HCT116 (cell line): ENCODE data around the gene MAX. TPM values are rescaled to one million over a fixed set of nuclear protein-coding genes. Genes with fewer than 3 reads are reported as not detected.

ENCODE experiments used
- ATAC-seq: fragments of 200-7000 bp; cut with Tn5 transposase; 2 replicates; pipeline ENCODE4 v1.9.1; 2020; ENCODE audit warnings: mild to moderate bottlenecking, moderate library complexity
- BruUV-seq: library from RNA; stranded (reverse); fragments of 400-500 nt; replicated peaks from 2 replicates; lab custom pipeline; 2021; lab: Mats Ljungman, UMichigan
- CTCF ChIA-PET: fragments of 300-600 bp; sonication (Branson Sonifier 250); formaldehyde crosslinking; loops from one replicate; lab custom pipeline; 2021; ENCODE audit warnings: antibody characterized with exemption; lab: Charles Lee
- POLR2A ChIA-PET: fragments of 300-600, 350-600 bp; sonication (Branson Sonifier 250); formaldehyde crosslinking; loops from one replicate; lab custom pipeline; 2021; ENCODE audit warnings: antibody characterized with exemption; lab: Charles Lee
- RAD21 ChIA-PET, 2 experiments: fragments of 300-600 bp; sonication (Branson Sonifier 250); formaldehyde crosslinking; loops; one replicate each; lab custom pipeline; 2023; ENCODE audit warnings: low total read pairs in 2 of 2; ENCODE audit not compliant: uncharacterized antibody in 2 of 2, unreplicated experiment in 2 of 2, low non-redundant PET in 1 of 2; lab: Charles Lee
- DNase-seq: peaks from one replicate; pipeline ENCODE4 v3.0.0-alpha.2; 2010; ENCODE audit warnings: low read depth, low spot score
- H2AFZ ChIP-seq: fragments of 200-600 bp; shearing (Covaris generic), sonication (generic); 2 replicates; pipeline ENCODE4 v1.6.1; 2017; ENCODE audit warnings: low read depth, mixed run types, mixed read lengths, antibody characterized with exemption, low read length; ENCODE audit not compliant: poor library complexity, severe bottlenecking
- H3K27ac ChIP-seq: 2 replicates; pipeline ENCODE4 v1.5.1; 2012; ENCODE audit warnings: low read depth, low read length
- H3K27me3 ChIP-seq: fragments of 200-600 bp; sonication (generic); 2 replicates; pipeline ENCODE4 v1.6.1; 2016; ENCODE audit warnings: mixed run types, low read length, mixed read lengths; ENCODE audit not compliant: insufficient read depth
- H3K36me3 ChIP-seq, 2 experiments: fragments of 200-500 bp in 1 of 2; fragments of 200-600 bp in 1 of 2; sonication (Bioruptor generic) in 1 of 2; sonication (generic) in 1 of 2; 2 replicates each; pipeline versions ENCODE4 v1.5.1 to v1.6.1; 2014 to 2016; ENCODE audit warnings: low read length in 2 of 2, inconsistent platforms in 1 of 2, mixed read lengths in 1 of 2, mixed run types in 1 of 2; ENCODE audit not compliant: insufficient read depth in 2 of 2, control insufficient read depth in 1 of 2
- H3K4me1 ChIP-seq, 2 experiments: fragments of 200-600 bp in 1 of 2; sonication (generic) in 1 of 2; 2 replicates each; pipeline versions ENCODE4 v1.5.1 to v1.6.1; 2012 to 2017; ENCODE audit warnings: low read length in 2 of 2, inconsistent platforms in 1 of 2, mild to moderate bottlenecking in 1 of 2, mixed read lengths in 1 of 2, mixed run types in 1 of 2, moderate library complexity in 1 of 2; ENCODE audit not compliant: insufficient read depth in 2 of 2, control insufficient read depth in 1 of 2
- H3K4me2 ChIP-seq: fragments of 200-600 bp; sonication (generic); 2 replicates; pipeline ENCODE4 v1.6.1; 2017; ENCODE audit warnings: mixed run types, low read length, mixed read lengths
- H3K4me3 ChIP-seq, 2 experiments: fragments of 200-600 bp in 1 of 2; sonication (generic) in 1 of 2; replicated peaks in 1 of 2; 2 replicates each; pipeline ENCODE4 v1.5.1; 2011 to 2016; ENCODE audit warnings: low read length in 2 of 2, control low read depth in 1 of 2, low read depth in 1 of 2, mild to moderate bottlenecking in 1 of 2, mixed read lengths in 1 of 2, mixed run types in 1 of 2
- H3K79me2 ChIP-seq: fragments of 200-600 bp; sonication (generic); 2 replicates; pipeline ENCODE4 v1.6.1; 2017; ENCODE audit warnings: mild to moderate bottlenecking, mixed run types, low read length, moderate library complexity, mixed read lengths; ENCODE audit not compliant: insufficient read depth
- H3K9ac ChIP-seq: fragments of 200-600 bp; sonication (generic); 2 replicates; pipeline ENCODE4 v1.6.1; 2016; ENCODE audit warnings: low read length, mixed read lengths
- H3K9me2 ChIP-seq: fragments of 200-600 bp; sonication (generic), shearing (Covaris generic); 2 replicates; pipeline ENCODE4 v1.6.1; 2017; ENCODE audit warnings: mixed run types, mild to moderate bottlenecking, moderate library complexity; ENCODE audit not compliant: insufficient read depth
- H3K9me3 ChIP-seq, 2 experiments: fragments of 200-500 bp in 1 of 2; fragments of 200-600 bp in 1 of 2; sonication (Bioruptor generic) in 1 of 2; sonication (generic) in 1 of 2; 2 replicates each; pipeline ENCODE4 v1.6.1; 2014 to 2017; ENCODE audit warnings: low read length in 2 of 2, mixed read lengths in 2 of 2, inconsistent platforms in 1 of 2, low read depth in 1 of 2, mild to moderate bottlenecking in 1 of 2, mixed run types in 1 of 2, moderate library complexity in 1 of 2; ENCODE audit not compliant: control insufficient read depth in 1 of 2, insufficient read depth in 1 of 2
- H4K20me1 ChIP-seq: fragments of 200-600 bp; sonication (generic), shearing (Covaris generic); 2 replicates; pipeline ENCODE4 v1.6.1; 2017; ENCODE audit warnings: mixed run types, mild to moderate bottlenecking, moderate library complexity; ENCODE audit not compliant: insufficient read depth
- CBX3 ChIP-seq: IDR thresholded peaks from 2 replicates; pipeline ENCODE4 v1.6.1; 2012; ENCODE audit warnings: low read depth
- CEBPB ChIP-seq: IDR thresholded peaks from 2 replicates; pipeline ENCODE4 v1.6.1; 2012; ENCODE audit warnings: low read depth
- CTCF ChIP-seq, 3 experiments: fragments of 200-600 bp in 1 of 3; sonication (generic) in 1 of 3; IDR thresholded peaks in 2 of 3; conservative IDR thresholded peaks in 1 of 3; 2 replicates each; pipeline ENCODE4 v1.5.1; 2012 to 2017; ENCODE audit warnings: low read depth in 2 of 3, low read length in 2 of 3, antibody characterized with exemption in 1 of 3, borderline replicate concordance in 1 of 3, control low read depth in 1 of 3, mild to moderate bottlenecking in 1 of 3, mixed read lengths in 1 of 3, mixed run types in 1 of 3, moderate library complexity in 1 of 3; ENCODE audit not compliant: insufficient read depth in 1 of 3
- EZH2 ChIP-seq: fragments of 200-600 bp; sonication (generic); IDR thresholded peaks from 2 replicates; pipeline ENCODE4 v1.6.1; 2017; ENCODE audit warnings: antibody characterized with exemption, mixed run types
- JUND ChIP-seq: IDR thresholded peaks from 2 replicates; pipeline ENCODE4 v1.6.1; 2012
- MAX ChIP-seq: IDR thresholded peaks from 2 replicates; pipeline ENCODE4 v1.6.1; 2012
- RAD21 ChIP-seq: IDR thresholded peaks from 2 replicates; pipeline ENCODE4 v1.6.1; 2012; ENCODE audit warnings: low read depth, mild to moderate bottlenecking
- REST ChIP-seq: IDR thresholded peaks from 2 replicates; pipeline ENCODE4 v1.6.1; 2012; ENCODE audit warnings: low read depth
- SIN3A ChIP-seq: IDR thresholded peaks from 2 replicates; pipeline ENCODE4 v1.6.1; 2012; ENCODE audit warnings: low read depth
- SP1 ChIP-seq: IDR thresholded peaks from 2 replicates; pipeline ENCODE4 v1.6.1; 2012; ENCODE audit warnings: low read depth
- SRF ChIP-seq: IDR thresholded peaks from 2 replicates; pipeline ENCODE4 v1.6.1; 2012; ENCODE audit warnings: low read depth
- YY1 ChIP-seq: IDR thresholded peaks from 2 replicates; pipeline ENCODE4 v1.6.1; 2011; ENCODE audit warnings: low read length, low read depth, moderate library complexity, mild to moderate bottlenecking; ENCODE audit not compliant: insufficient replicate concordance; ENCODE audit errors: extremely low read depth
- ZBTB33 ChIP-seq: IDR thresholded peaks from 2 replicates; pipeline ENCODE4 v1.6.1; 2011; ENCODE audit warnings: mild to moderate bottlenecking, low read length, moderate library complexity; ENCODE audit not compliant: insufficient replicate concordance; ENCODE audit errors: extremely low read depth
- ZNF274 ChIP-seq: fragments of 200-500 bp; sonication (Bioruptor generic); IDR thresholded peaks from 2 replicates; pipeline ENCODE4 v1.6.1; 2014; ENCODE audit warnings: mild to moderate bottlenecking, low read depth, low read length, inconsistent platforms
- intact Hi-C: fragments of 100-400 bp; cut with micrococcal nuclease; formaldehyde crosslinking; loops from 2 replicates; pipeline ENCODE4 v1.10.0; 2022
- total RNA-seq: library from RNA; stranded (reverse); gene quantifications from one replicate; pipeline ENCODE4 v1.2.1, GENCODE V29; 2021; ENCODE audit not compliant: unreplicated experiment

MAX gene
- total RNA-seq, 1 experiment from 2014 or later = 72.6 TPM

GRCh38 chr14:65150898-65151608 lies 48.7 kb upstream of the MAX start:
- ATAC-seq = no peak
- POLR2A ChIA-PET = no interaction called here

More at GRCh38 chr14:65150898-65151608, 48.7 kb upstream of the MAX start:
- no TSS peak for BruUV-seq
- ChIA-PET RAD21 (no interaction called here), CTCF (no interaction called here)
- Histone ChIP-seq H3K27ac (no peak overlapping the region), H3K36me3 (no peaks in the 10 kb centered on the region), H4K20me1 (no peaks in the 10 kb centered on the region), H3K4me2 (no peak overlapping the region), H2AFZ (no peak overlapping the region), H3K4me3 (no peak overlapping the region), H3K79me2 (no peaks in the 10 kb centered on the region), H3K9me2 (no peaks in the 10 kb centered on the region), H3K9me3 (no peaks in the 10 kb centered on the region), H3K9ac (no peak overlapping the region), H3K27me3 (no peaks in the 10 kb centered on the region), H3K4me1 (no peaks in the 10 kb centered on the region)
- no peak for TF ChIP-seq JUND
- no peak for TF ChIP-seq SRF
- no peak for TF ChIP-seq MAX
- TF ChIP-seq EZH2 = no peak
- TF ChIP-seq CTCF (IDR thresholded peaks at IDR 0.05 in 2 of 3, conservative IDR thresholded peaks at IDR 0.05 in 1 of 3; ENCODE audit: borderline replicate concordance in 1 of 3, insufficient read depth in 1 of 3, low read depth in 2 of 3, low read length in 2 of 3) = no peak
- TF ChIP-seq REST = no peak
- TF ChIP-seq CBX3 = no peak
- no peak for TF ChIP-seq YY1
- no peak for TF ChIP-seq ZBTB33
- TF ChIP-seq ZNF274 = no peak
- no peak for TF ChIP-seq SIN3A
- TF ChIP-seq RAD21 = no peak
- TF ChIP-seq CEBPB = no peak
- TF ChIP-seq SP1 = no peak
- no peak for DNase-seq
- intact Hi-C loops = no loop called here
